K562 (cell line): Measurements from ENCODE around the gene CTXN1. TPM values are rescaled to one million over a fixed set of nuclear protein-coding genes. Genes with fewer than 3 reads are reported as not detected.

ENCODE experiments used
- CHCHD3 ChIP-seq: fragments of 250-450 bp; sonication (Bioruptor Pico); IDR thresholded peaks from 2 replicates; pipeline ENCODE4 v2.1.2; 2022; ENCODE audit warnings: mild to moderate bottlenecking
- COPS2 ChIP-seq: fragments of 450-650 bp; conservative IDR thresholded peaks from 2 replicates; pipeline ENCODE4 v1.6.1; 2016; ENCODE audit warnings: mild to moderate bottlenecking, moderate library complexity
- DDX20 ChIP-seq: fragments of 450-650 bp; IDR thresholded peaks from 2 replicates; pipeline ENCODE4 v1.6.1; 2016; ENCODE audit warnings: missing genetic modification characterization, low read depth, mild to moderate bottlenecking, missing compliant biosample characterization, moderate library complexity
- FUS ChIP-seq: fragments of 200-400 bp; formaldehyde crosslinking; optimal IDR thresholded peaks from 2 replicates; pipeline ENCODE3; 2017; ENCODE audit warnings: low read depth, low read length
- IFI16 ChIP-seq: fragments of 250-450 bp; sonication (Bioruptor Pico); IDR thresholded peaks from 2 replicates; pipeline ENCODE4 v2.1.2; 2022; ENCODE audit warnings: mild to moderate bottlenecking, inconsistent platforms
- KDM1A ChIP-seq, 2 experiments: fragments of 450-650 bp; IDR thresholded peaks; 2 replicates each; pipeline ENCODE4 v1.6.1; 2016; ENCODE audit warnings: mild to moderate bottlenecking in 2 of 2
- MCM3 ChIP-seq: fragments of 450-650 bp; IDR thresholded peaks from 2 replicates; pipeline ENCODE4 v1.6.1; 2016
- PTRF ChIP-seq: fragments of 450-650 bp; IDR thresholded peaks from 2 replicates; pipeline ENCODE4 v1.6.1; 2016; ENCODE audit warnings: mild to moderate bottlenecking, missing genetic modification characterization, missing compliant biosample characterization
- RNF2 ChIP-seq: sonication (generic); IDR thresholded peaks from 2 replicates; pipeline ENCODE4 v1.6.1; 2016
- RUNX1 ChIP-seq: sonication (generic); IDR thresholded peaks from 2 replicates; pipeline ENCODE4 v1.6.1; 2016; ENCODE audit warnings: antibody characterized with exemption, low read depth
- SIN3A ChIP-seq, 2 experiments: fragments of 150-350 bp in 1 of 2; IDR thresholded peaks; 2 replicates each; pipeline ENCODE4 v1.6.1; 2011 to 2016; ENCODE audit warnings: borderline replicate concordance in 2 of 2, low read depth in 2 of 2, low read length in 2 of 2, mild to moderate bottlenecking in 2 of 2, moderate library complexity in 2 of 2; ENCODE audit not compliant: control insufficient read depth in 1 of 2
- SP2 ChIP-seq: IDR thresholded peaks from 2 replicates; pipeline ENCODE4 v1.6.1; 2011; ENCODE audit warnings: mild to moderate bottlenecking, low read depth, low read length, moderate library complexity; ENCODE audit not compliant: poor library complexity, severe bottlenecking; ENCODE audit errors: extremely low read depth
- SRSF9 ChIP-seq: fragments of 200-400 bp; formaldehyde crosslinking; IDR thresholded peaks from 2 replicates; pipeline ENCODE4 v1.6.1; 2017; ENCODE audit warnings: low read depth, low read length, borderline replicate concordance
- TCF15 ChIP-seq: fragments of 250-450 bp; sonication (Bioruptor Pico); IDR thresholded peaks from 2 replicates; pipeline ENCODE4 v1.8.0; 2022; ENCODE audit warnings: moderate library complexity, mild to moderate bottlenecking, inconsistent platforms
- TCF7L2 ChIP-seq: fragments of 150-350 bp; IDR thresholded peaks from 2 replicates; pipeline ENCODE4 v1.6.1; 2016; ENCODE audit warnings: low read depth, mild to moderate bottlenecking, low read length, moderate library complexity
- ZBTB1 ChIP-seq: sonication (generic); formaldehyde crosslinking; IDR thresholded peaks from 2 replicates; pipeline ENCODE4 v1.8.1; 2023; ENCODE audit warnings: missing genetic modification reagents, low read depth, mild to moderate bottlenecking, borderline replicate concordance
- ZKSCAN8 ChIP-seq: fragments of 200-800 bp; sonication (Bioruptor generic); IDR thresholded peaks from 2 replicates; pipeline ENCODE4 v1.6.1; 2016; ENCODE audit warnings: missing genetic modification characterization, missing compliant biosample characterization
- ZNF217 ChIP-seq: sonication (generic); formaldehyde crosslinking; IDR thresholded peaks from 2 replicates; pipeline ENCODE4 v1.8.0; 2022; ENCODE audit warnings: mild to moderate bottlenecking, missing genetic modification reagents
- ZNF280A ChIP-seq: fragments of 450-650 bp; IDR thresholded peaks from 2 replicates; pipeline ENCODE4 v1.6.1; 2018; ENCODE audit warnings: mild to moderate bottlenecking, low read depth; ENCODE audit not compliant: partially characterized antibody
- ZNF75A ChIP-seq: fragments of 450-650 bp; formaldehyde crosslinking; IDR thresholded peaks from 2 replicates; pipeline ENCODE4 v1.4.0; 2020; ENCODE audit warnings: mild to moderate bottlenecking
- ZNF764 ChIP-seq: fragments of 250-450 bp; sonication (Bioruptor Pico); IDR thresholded peaks from 2 replicates; pipeline ENCODE4 v1.4.0; 2020; ENCODE audit warnings: low read depth, mild to moderate bottlenecking, moderate library complexity
- polyA plus RNA-seq, 8 experiments: library from polyadenylated mRNA; depleted of rRNA in 4 of 8; stranded (reverse) in 5 of 8; unstranded in 3 of 8; fragments of >200 nt; fragmentation: Nextera tagmentation in 2 of 8; fragmentation: Illumina TruSeq in 1 of 8; extraction: Ambion mirVana in 2 of 8; extraction: Trizol in 1 of 8; gene quantifications; 2 replicates each; pipeline versions ENCODE4 v1.2.1 to v1.2.3, GENCODE V29; 2011 to 2014; ENCODE audit warnings: inconsistent platforms in 1 of 8, missing spikeins in 1 of 8
- total RNA-seq, 7 experiments: library from RNA; depleted of rRNA in 6 of 7; stranded (reverse); fragments of >200 nt in 6 of 7; fragmentation: Illumina TruSeq in 2 of 7; extraction: Trizol in 2 of 7; gene quantifications; 2 replicates each; pipeline versions ENCODE4 v1.2.1 to v1.2.3, GENCODE V29; 2011 to 2021; ENCODE audit warnings: low replicate concordance in 1 of 7
- TF ChIP-seq, protein P1 (sequence below): fragments of 450-650 bp; formaldehyde crosslinking; IDR thresholded peaks from 2 replicates; pipeline ENCODE4 v1.4.0; 2020; ENCODE audit warnings: mild to moderate bottlenecking, moderate library complexity
- TF ChIP-seq, protein P2 (sequence below), 2 experiments: IDR thresholded peaks; 2 replicates each; pipeline ENCODE4 v1.6.1; 2011; ENCODE audit warnings: borderline replicate concordance in 1 of 2, control low read depth in 1 of 2, low read depth in 1 of 2, low read length in 1 of 2, mild to moderate bottlenecking in 1 of 2, mixed read lengths in 1 of 2, moderate library complexity in 1 of 2; ENCODE audit not compliant: insufficient read depth in 1 of 2, insufficient read length in 1 of 2, poor library complexity in 1 of 2, severe bottlenecking in 1 of 2; ENCODE audit errors: extremely low read depth in 1 of 2
- TF ChIP-seq, protein P3 (sequence below): fragments of 450-650 bp; IDR thresholded peaks from 2 replicates; pipeline ENCODE4 v1.6.1; 2016; ENCODE audit warnings: missing biosample characterization, missing genetic modification characterization

The CTXN1 gene
- total and polyA plus RNA-seq, 9 of the 15 experiments (the other 6 are each of a cell fraction or from before 2014, with no cell fraction given) = 0.15 to 37.4 (median 1.8) TPM; not detected in 2

- TF ChIP-seq ZNF280A = no peak
- TF ChIP-seq SRSF9 = no peak
- TF ChIP-seq ZBTB1 (CRISPR knock-in tag) = no peak
- no peak for TF ChIP-seq SIN3A (IDR thresholded peaks at IDR 0.05; ENCODE audit: borderline replicate concordance in 2 of 2, control insufficient read depth in 1 of 2, low read depth in 2 of 2, low read length in 2 of 2)
- TF ChIP-seq, protein P1, sequence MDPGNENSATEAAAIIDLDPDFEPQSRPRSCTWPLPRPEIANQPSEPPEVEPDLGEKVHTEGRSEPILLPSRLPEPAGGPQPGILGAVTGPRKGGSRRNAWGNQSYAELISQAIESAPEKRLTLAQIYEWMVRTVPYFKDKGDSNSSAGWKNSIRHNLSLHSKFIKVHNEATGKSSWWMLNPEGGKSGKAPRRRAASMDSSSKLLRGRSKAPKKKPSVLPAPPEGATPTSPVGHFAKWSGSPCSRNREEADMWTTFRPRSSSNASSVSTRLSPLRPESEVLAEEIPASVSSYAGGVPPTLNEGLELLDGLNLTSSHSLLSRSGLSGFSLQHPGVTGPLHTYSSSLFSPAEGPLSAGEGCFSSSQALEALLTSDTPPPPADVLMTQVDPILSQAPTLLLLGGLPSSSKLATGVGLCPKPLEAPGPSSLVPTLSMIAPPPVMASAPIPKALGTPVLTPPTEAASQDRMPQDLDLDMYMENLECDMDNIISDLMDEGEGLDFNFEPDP (CRISPR knock-in tag) = no peak
- TF ChIP-seq MCM3 = no peak
- no peak for TF ChIP-seq DDX20 (tag)
- TF ChIP-seq SP2 = no peak
- no peak for TF ChIP-seq TCF7L2
- no peak for TF ChIP-seq ZNF75A (CRISPR knock-in tag)
- no peak for TF ChIP-seq COPS2
- no peak for TF ChIP-seq IFI16 (CRISPR knock-in tag)
- TF ChIP-seq, protein P2, sequence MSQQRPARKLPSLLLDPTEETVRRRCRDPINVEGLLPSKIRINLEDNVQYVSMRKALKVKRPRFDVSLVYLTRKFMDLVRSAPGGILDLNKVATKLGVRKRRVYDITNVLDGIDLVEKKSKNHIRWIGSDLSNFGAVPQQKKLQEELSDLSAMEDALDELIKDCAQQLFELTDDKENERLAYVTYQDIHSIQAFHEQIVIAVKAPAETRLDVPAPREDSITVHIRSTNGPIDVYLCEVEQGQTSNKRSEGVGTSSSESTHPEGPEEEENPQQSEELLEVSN (IDR thresholded peaks at IDR 0.05; ENCODE audit: borderline replicate concordance in 1 of 2, extremely low read depth in 1 of 2, insufficient read depth in 1 of 2, insufficient read length in 1 of 2, low read depth in 1 of 2, low read length in 1 of 2, poor library complexity in 1 of 2, severe bottlenecking in 1 of 2) = peak in 1 of 2 experiments; percentile 50
- TF ChIP-seq KDM1A (IDR thresholded peaks at IDR 0.05) = no peak
- TF ChIP-seq FUS = no peak
- TF ChIP-seq PTRF = no peak
- no peak for TF ChIP-seq ZKSCAN8 (CRISPR knock-in tag)
- no peak for TF ChIP-seq RUNX1
- no peak for TF ChIP-seq TCF15 (CRISPR knock-in tag)
- TF ChIP-seq, protein P3, sequence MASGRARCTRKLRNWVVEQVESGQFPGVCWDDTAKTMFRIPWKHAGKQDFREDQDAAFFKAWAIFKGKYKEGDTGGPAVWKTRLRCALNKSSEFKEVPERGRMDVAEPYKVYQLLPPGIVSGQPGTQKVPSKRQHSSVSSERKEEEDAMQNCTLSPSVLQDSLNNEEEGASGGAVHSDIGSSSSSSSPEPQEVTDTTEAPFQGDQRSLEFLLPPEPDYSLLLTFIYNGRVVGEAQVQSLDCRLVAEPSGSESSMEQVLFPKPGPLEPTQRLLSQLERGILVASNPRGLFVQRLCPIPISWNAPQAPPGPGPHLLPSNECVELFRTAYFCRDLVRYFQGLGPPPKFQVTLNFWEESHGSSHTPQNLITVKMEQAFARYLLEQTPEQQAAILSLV (tag) = no peak
- no peak for TF ChIP-seq RNF2
- no peak for TF ChIP-seq ZNF764
- TF ChIP-seq ZNF217 (CRISPR knock-in tag) = no peak
- no peak for TF ChIP-seq CHCHD3 (CRISPR knock-in tag)
Measured at GRCh38 chr19:7888145-7888825, 37.6 kb downstream of the CTXN1 start, which contains the start of gene LRRC8E (continued).
